DMS 273 (cell line): Measurements from ENCODE around the gene HOXA4.
A peak's percentile ranks its signal among the peaks of the same experiment; 100 is the strongest.

Experiments
- DNase-seq: peaks from one replicate; lab custom pipeline; 2025; ENCODE audit not compliant: unreplicated experiment; lab: John Stamatoyannopoulos, UW

The HOXA4 gene

GRCh38 chr7:27117887-27118491 lies 12.6 kb downstream of the HOXA4 start:
- DNase-seq, result no peak

DNA sequence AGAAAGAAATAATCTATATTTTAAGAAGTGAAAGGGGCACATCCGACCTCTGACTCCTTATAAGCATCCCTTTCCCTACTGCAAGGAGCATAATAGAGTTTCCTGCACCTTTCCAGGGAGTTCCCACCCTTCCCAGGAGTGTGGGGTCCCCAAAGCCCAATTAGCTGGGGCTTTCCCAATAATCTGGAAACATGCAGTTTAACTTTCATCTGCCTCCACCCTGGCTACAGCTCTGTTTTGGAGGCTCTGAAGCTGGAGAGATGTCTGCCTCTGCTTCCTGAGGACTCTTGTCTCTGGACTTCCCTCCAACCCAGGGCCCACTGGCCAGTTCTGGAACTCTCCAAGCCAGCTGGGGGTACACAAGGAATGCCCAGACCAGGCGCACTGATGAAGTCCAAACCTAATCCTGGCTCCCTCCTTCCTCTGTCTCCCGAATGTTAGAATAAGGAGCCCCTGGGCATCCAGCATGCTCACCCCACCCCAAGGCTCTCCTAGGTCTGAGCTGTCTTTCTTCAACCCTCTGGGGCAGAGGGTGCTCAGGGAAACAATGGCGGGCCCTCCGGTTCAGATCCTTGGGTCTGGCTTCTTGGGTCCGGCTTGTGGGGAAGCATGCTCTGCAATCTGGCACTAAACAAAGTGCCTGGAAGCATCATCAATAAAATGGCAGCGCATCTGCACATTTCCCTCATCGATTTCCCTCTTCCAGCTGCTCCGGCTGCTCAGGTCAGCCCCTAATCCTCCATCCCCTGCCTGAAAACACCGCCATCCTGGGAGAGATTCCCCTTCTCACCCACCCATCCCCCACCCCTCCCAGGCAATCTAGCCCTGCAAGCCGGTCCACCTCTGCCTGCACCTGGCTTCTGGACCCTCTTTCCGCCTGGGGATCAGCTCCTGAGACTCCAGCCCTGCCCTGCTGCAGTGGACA lies 13.3 kb downstream of the HOXA4 start:
- no peak for DNase-seq

GRCh38 chr7:27116031-27116961 lies 14.3 kb downstream of the HOXA4 start:
- no peak for DNase-seq

GRCh38 chr7:27115221-27116026 lies 15.1 kb downstream of the HOXA4 start:
- no peak for DNase-seq

DNA sequence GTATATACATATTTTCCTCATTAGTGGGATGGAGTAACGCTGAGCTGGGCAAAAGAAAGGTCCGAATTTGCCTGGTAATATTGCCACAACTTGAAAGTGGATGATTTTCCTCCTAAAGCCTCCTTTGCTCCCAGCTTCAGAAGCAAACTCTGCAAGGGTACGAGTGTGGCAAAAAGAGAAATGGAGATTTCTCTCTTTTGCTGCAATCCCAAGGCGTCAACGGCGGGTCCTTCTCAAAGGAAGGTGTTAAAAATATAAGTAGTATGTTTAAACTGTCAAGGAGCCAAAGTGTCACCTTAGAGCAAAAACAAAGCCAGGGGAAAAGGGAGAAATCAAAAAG lies 15.7 kb downstream of the HOXA4 start:
- no peak for DNase-seq

GRCh38 chr7:27113991-27114769 lies 16.4 kb downstream of the HOXA4 start:
- DNase-seq, result peak; percentile 76

DNA sequence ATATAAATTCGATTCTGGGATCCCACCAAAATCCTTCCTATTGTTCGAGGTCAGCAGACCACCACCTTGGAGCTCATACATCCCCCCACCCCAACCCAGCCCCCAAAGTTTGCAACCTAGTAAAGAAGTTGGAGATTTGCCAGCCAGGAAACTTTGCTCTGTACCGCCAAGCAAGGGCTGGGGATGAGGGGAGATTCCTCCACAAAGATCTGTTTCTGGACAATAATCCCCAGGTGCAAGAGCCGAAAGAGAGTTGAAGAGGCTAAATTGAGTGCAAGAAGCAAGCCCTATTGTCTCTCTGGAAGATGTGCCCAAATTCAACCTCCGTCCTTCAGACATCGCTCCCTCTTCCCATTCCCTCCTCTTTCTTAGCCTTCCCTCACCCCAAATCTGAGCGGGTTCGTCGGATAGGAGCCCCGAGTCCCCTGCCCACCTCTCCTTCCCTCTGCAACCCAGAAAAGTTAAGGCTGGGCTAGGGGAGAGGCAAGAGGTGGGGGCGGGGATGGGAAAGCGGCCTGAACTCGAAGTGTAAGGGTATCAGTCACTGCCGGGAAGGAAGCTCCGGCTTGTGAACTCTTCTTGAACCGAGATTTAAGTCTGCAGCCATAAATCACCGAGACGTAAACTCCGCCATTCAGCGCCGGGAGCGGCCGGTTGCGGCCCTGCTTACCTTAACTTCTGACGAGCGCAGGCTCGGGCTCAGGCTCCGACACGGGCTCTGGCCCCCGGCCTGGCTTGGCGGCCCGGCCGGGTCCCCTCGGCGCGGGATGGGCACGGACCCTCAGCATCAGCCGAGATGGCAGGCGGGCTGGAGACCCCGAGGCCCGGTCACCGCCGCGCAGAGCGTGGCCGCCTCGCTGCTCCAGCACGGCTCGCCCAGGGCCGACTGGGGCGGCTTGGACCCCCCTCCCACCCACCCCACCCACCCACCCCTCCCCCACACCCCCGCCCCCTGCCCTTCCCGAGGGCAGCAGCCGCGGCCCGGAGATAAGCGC lies 17.3 kb downstream of the HOXA4 start:
- peak; percentile 78 for DNase-seq

DNA sequence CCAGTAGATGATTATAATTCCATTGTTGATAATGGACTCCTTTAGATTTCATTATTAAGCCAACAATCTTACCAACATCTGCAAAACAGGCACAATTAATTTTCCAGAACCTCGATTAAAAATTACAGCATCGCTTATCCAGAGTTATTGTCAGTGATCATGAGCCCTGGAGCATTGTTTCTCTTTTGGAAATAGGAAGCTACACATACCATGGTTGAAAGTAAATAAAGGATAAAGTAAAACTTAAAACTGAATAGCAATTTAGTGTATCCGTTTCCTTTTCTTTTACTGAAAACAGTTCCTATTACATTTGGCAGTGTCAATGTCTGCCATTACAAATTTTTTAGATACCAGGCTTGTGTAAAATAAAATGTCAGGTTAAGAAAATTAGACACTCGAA lies 18.2 kb downstream of the HOXA4 start:
- no peak for DNase-seq

DNA sequence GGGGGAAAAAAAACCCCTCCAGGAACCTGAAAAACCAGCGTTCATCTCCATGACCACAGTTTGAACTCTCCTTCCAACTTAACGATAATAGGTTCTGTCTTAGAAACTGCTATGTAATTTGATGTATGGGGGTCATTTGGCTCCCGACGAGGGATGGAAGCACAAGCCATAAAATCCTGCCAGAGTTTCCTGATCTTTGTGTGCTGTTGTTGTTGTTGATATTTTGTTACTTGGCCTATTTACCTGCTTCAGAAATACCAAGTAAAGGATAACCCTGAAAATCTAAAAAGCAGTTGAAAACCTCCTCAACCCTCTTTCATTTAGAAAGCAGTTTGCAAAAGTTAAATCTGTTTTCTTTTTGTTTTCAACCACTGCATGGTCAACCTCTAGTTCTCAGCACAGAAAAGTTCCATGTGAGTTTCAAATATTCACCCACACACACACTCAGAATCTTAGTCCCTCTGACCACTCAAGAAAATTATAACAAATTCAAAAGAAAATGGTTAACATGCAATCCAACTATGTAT lies 18.7 kb downstream of the HOXA4 start:
- no peak for DNase-seq

- no peak for DNase-seq
Measured at GRCh38 chr7:27111042-27111750, 19.4 kb downstream of the HOXA4 start.

GRCh38 chr7:27110186-27111031 lies 20.1 kb downstream of the HOXA4 start:
- no peak for DNase-seq

GRCh38 chr7:27109466-27110185 lies 20.9 kb downstream of the HOXA4 start:
- no peak for DNase-seq

DNA sequence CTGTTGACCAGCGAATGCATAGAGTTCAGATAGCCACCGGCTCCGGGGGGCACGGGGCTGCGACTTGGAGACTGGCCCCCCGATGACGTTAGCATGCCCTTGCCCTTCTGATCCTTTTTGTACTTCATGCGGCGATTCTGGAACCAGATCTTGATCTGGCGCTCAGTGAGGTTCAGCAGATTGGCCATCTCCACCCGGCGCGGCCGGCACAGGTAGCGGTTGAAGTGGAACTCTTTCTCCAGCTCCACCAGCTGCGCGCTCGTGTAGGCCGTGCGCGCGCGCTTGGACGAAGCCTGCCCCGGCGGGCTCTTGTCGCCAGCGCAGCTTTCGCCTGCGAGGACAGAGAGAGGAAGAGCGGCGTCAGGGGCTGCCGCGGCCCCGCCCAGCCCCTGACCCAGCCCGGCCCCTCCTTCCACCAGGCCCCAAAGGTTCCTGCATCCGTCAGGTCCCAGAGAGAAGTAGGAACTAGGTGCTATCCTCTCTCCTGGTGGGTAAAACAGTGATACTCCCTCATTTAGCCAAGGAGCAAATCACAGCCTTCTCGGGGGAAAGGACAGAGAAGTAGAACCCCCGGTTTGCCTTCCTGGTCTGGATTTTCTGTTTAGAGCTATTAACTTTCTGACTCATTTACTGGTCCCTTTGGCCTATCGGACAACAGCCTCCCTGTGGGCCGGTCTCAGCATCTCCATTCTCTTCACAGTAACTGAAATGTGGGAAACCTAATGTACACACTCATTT lies 22.0 kb downstream of the HOXA4 start:
- no peak for DNase-seq

DNA sequence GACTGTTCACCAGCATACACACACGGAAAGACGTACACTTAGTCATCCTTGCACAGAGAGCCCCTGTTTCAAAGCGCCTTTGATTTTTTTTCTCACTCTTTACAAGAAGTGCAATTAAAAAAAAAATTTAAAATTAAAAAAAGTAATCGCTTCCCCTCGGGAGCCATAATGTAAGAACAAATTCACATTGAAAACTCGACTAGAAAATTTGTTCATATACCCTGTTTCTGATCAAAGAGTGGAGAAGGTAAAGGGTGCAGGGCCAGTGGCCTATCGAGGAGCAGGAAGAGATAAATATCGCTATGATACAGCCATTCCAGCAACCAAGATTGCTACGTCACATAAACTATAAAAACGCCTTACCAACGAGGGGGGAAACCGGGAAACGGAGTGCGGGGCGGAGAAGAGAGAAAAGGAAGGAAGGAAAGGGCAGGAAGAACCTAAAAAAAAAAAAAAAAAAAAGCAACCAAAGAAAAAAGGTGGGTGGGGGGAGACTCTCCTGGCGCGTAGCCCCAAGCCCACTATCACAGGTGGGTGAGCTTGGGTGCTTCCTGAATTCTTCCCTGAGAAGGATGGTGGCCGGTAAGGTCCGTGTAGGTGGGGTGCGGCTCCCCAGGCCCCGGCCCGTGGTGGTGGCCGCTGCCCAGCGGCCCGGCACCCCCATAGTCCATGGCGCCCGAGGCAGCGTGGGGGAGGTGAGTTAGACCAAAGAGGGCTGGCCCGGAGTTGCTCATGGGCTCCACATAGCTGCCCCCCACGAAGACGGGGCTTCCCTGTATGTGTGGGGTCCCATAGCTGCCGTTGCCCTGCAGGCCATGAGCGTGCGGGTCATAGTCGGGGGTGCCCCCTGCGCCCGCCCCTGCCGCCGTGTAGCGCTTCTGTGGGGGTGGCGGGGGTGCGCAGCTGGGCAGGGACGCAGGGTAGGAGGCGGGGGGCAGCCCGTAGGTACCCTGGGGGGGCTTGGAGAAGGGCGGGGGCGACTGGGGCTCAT lies 22.9 kb downstream of the HOXA4 start:
- DNase-seq, result no peak

- no peak for DNase-seq
Measured at GRCh38 chr7:27106901-27107240, 23.7 kb downstream of the HOXA4 start.
